HG02884 (cell line): ENCODE results near the gene CDKN2AIPNL.

Experiments used
- ATAC-seq: cut with Tn5 transposase; IDR thresholded peaks from one replicate; pipeline ENCODE4 v1.9.1; 2021; ENCODE audit warnings: mild to moderate bottlenecking, moderate library complexity; ENCODE audit not compliant: unreplicated experiment

CDKN2AIPNL gene, protein sequence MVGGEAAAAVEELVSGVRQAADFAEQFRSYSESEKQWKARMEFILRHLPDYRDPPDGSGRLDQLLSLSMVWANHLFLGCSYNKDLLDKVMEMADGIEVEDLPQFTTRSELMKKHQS

DNA sequence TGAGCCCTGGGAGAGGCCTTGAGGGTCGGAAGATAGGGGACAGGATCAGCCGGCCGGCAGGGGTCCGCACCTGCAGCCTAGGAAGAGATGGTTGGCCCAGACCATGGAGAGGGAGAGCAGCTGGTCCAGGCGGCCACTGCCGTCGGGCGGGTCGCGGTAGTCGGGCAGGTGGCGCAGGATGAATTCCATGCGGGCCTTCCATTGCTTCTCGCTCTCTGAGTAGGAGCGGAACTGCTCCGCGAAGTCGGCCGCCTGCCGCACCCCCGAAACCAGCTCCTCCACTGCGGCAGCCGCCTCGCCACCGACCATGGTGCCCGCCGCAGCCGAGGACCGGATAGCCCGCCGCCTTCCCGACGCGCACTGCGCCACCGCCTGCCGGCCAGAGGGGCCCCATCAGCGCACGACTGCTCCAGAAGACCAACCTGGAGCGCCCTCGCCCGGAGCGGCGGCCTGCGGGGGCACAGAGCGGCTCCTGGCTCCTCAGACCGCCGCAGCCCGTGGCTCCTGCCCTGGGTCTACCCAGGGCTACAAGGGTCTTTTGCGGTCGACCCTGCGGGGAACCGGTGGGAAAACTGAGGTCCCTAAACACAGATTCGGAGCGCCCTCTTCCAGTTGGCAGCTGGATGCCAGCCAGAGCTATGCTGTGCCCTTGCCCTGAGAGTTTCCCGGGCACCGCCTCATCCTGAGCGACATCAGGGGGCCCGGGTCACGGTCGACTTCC, at the start of gene CDKN2AIPNL:
Gene CDKN2AIPNL, minus strand, starts transcription at position 336 of the 721 bp plus-strand sequence. Its CDS starts 27 bp downstream, at position 309.
- ATAC-seq, result peak; percentile 95

DNA sequence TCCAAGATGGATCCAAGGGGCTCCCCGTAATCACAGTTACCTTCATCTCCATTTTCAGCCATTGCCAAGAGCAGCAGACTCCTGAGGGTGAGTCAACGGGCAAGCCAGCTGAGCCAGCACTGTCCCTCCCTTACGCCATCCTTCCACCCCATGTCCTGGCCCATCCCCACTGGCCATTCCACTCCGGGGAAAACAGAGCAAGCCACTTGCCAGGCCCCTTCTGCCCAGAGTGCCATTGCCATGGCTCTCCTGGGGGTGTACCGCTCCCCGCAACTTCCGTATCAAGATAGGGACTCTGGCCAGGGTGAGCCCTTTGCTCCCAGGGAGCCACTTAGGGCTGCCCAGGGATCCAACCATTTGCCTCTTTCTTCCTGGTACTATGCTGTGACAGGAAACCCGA, 48.9 kb upstream of the CDKN2AIPNL start:
- ATAC-seq, result no peak

DNA sequence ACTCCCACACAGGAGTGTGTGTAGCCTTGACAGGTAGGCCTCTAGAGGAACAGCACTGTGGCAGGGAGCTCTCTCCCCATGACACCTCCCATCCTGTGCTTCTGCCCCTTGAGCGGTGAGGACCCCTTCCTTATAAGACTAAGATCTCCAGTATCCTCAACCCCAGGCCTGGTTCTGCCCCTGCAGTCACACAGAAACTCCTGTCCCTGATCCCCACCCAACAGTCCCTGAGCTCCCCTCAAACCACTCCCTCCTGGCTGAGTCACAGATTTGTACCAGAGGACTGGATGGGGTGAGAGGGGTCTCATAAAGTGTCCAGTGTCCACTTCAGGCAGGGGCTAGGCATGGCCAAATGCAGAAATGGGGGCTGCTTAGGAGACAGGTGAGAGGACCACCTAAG, 47.8 kb upstream of the CDKN2AIPNL start:
- ATAC-seq, result no peak

DNA sequence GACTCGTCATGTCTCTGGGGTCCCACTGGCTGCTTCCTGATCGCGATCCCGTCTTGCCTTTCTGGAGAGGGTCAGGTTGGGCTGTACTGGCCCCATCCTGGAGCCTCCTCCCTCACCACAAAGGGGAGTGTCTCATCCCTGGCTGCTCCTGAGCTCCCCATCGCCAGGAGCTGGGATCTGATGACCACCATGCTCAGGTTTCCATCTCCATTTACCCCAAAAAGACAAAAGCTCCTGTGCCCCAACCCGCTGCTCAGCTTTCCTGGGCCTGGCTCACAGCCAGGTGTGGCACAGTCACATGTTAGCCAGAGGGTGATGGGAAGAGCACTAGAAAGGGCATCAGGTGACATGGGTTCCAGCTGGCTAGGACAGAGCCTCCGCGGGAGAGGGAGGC, 47.3 kb upstream of the CDKN2AIPNL start:
- ATAC-seq, result no peak

DNA sequence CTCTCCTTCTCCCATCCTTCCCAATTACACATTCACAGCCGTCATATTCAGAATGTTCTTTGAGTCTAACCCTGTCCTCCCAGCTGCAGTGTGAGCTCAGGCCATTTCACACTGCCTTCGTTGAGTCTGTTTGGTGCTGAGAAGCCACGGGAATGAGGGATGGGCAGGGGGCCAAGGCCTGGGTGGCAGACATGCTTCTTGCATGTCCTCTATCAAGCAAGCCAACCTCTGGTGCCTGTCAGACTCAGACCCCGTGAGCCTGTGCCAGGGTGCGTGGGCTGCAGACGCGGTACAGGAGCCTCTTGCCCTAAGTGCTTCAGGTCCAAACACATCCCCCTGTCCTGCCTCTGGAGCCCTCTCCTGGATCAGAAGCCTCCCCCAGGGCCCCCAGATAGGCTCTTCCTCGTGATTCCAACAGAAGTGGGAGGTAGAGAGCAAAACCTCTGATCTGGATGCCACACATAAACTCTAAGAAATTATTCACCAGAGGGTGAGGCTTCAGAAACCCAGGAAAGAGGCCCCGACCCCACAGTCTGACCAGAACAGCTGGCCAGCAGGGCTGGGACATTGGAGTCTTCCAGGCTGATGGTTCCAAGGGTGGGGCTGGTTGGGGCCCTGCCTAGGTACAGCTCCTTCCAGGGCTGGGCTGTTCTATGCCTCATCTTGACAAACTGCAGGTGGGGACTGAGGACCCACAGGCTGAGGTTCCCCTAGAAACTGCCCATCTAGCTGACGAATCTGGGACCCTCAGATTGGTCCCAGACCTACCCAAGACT, 46.7 kb upstream of the CDKN2AIPNL start:
- no peak for ATAC-seq

DNA sequence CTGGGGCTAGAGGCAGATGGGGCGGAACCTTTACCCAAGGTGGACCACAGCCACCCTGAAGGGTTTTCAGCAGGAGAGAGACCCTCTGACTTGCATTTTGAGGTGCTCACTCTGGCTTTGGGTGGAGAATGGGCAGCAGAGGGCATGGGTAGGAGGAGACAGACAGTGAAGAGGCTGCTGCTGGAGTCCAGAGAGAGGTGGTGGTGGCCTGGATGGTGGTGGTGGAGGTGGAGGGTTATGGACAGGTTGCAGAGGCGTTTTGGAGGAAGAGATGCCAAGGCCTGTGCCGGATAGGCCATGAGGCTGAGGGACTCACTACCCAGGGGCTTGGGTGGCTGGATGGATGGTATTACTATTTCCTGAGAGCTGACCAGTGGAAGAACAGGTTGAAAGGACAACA, 46.1 kb upstream of the CDKN2AIPNL start:
- no peak for ATAC-seq

DNA sequence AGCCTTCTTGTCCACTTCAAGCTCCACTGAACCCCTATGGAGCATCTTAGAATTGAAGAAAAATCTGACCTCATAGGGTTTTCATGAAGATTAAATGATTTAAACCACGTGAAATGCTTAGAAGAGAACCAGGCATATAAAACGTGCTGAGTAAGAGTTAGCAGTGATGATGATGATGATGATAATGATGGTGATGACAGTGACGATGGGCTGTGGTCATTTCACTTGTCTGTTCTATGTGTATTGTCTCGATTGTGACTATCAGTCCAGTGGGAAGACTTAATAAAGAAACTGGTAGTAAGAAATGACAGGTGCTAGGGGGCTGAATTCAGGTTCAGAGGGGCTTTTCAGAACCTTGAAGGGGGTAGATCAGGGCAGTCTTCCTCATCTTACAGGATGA, 45.1 kb upstream of the CDKN2AIPNL start:
- no peak for ATAC-seq

DNA sequence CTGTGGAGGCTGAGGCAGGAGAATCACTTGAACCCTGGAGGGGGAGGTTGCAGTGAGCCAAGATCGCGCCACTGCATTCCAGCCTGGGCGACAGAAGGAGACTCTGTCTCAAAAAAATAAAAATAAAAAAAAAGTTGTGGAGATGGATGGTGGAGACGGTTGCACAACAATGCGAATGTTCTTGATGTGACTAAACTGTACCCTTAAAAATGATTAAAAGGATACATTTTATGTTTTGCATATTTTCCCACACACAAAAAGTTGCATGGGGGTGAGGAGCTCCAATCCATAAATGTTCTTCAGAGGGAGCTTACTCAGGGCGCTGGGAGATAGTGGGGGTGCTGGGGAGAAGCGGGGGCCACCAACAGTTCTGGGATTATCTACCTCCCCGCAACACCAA, 43.8 kb upstream of the CDKN2AIPNL start:
- no peak for ATAC-seq

DNA sequence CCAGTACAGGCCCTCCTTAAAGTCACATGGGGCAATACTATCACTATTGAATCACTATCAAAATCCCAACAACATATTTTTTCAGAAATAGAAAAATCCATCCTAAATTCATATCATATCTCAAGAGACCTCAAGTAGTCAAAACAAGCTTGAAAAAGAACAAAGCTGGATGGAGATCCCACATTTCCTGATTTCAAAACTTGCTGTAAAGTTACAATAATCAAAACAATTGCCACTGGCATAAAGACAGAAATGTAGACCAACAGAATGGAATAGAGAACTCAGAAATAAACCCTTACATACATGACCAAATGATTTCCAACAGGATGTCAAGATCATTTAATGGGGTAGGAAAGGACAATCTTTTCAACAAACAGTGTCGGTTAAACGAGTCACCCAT, 41.3 kb upstream of the CDKN2AIPNL start:
- no peak for ATAC-seq

DNA sequence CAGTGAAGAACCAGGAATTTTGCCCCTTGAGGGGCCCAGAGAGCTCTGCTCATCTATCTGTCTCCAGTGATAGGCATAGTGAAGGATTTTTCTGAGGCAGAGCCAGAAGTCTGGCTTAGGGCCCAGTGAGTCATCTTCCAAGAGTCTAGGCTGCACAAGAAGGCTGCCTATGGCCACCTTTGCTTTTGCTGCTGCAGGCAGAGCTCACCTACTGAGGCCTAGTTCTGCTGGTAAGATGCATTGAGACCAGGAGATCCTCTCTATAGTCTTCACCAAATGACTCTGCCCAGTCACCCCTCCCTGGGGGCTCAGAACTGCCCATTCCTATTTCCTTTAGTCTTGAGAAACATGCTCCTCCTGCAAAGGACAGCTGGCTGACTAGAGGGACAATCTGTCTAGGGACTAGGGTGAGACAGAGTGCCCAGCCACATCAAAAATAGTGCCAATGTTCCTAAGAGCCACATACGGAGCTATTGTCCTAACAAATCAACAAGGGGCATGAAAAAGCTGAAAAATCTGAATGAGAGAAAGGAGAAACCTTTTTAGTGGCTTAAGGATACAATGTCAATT, 40.3 kb upstream of the CDKN2AIPNL start:
- no peak for ATAC-seq

DNA sequence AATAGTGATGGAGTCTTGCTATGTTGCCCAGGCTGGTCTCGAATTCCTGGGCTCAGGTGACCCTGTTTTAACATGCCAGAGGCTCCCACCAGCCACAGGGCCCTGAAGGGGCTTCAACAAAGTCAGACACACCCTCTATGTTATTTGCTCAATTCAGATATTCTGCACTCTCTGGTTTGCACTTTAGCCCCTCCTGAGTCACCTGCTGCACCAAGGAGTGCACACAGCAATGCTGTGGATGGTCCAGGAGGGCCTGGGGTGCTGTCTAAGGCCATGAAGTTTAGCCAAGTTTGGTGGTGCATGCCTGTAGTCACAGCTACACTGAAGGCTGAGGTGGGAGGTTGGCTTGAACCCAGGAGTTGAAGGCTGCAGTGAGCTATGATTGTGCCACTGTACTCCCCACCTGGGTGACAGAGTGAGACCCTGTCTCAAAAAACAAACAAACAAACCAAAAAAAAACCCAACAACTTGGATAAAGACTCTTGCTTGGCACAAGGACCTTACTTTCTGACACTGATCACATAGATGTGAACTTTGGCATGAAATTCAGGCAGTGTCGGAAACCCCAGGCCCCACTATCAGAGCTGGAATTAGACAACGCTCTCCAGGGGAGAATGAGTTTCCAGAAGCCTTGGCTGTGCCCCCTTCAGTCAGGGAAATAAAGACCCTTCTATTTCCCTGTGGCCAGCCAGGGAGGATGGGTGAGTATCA, 39.7 kb upstream of the CDKN2AIPNL start:
- no peak for ATAC-seq

DNA sequence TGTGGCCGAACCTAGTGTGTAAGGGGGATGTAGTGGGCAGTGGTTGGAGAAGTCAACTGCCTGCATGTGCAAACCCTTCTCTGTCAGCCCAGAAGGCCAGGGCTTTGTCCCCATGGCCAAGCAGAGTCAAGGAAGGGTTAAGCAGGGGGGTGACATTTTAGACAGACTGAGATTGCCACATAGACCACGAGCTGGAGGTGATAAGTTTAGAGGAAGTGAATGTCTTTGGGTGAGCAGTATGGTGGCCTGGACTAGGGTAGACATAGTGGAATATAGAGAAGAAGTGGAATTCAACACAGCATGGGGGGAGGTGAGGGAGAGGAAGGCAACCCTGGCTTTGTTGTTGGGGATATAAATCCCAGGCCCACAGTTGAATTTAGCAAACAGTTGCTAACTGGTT, 38.7 kb upstream of the CDKN2AIPNL start:
- ATAC-seq, result no peak

DNA sequence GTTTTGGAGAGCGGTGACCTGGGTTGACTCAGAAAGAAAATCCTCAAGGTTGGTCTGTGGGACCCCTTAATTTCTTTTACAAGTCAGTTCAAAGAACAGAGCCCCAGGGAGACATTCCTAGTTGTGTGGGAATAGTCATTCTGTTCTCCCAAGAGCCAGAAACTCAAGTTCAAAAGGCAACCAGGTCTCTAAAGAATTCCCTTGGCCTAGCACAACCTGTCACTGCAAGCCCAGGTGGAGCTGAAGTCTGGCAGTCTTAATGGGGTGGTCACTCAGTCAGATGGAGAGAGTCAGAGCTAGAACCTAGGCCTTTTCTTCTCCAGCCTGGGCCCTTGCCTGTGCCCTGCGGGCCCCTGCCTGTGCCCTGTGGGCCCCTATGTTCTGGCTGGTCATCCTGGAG, 37.5 kb upstream of the CDKN2AIPNL start:
- no peak for ATAC-seq

DNA sequence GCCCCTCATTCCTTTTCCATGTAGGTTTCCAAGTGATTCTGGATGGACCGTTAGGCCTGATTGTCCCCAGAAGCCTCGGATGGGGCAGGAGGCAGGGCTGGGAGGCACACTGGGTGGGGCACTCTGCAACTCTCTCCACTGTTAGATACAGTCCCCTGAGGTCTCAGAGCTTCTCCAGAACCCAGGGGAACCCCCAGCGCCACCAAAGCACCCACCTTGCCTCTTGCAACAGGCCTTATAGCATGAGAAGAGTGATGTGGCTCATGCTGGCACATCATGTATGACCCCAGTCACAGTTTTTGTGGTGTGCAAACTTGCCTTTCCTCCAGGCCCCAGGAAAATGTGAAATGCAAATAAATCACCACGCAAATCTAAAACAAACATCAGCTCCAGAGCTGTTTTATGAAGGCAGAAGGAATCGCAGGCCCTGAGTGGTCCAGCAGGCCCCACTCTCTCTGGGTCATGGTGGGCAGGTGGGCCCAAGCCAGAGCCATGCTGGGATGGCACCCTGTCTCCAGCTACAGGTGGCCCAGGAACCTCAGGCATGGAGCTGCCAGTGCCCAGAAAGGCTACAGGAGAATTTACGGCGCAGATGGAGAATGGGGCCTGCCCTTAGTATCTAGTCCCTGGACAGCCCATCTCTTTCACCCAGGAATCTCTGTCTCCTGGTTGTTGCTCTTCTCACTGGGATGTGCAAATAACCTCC, 36.3 kb upstream of the CDKN2AIPNL start:
- no peak for ATAC-seq

DNA sequence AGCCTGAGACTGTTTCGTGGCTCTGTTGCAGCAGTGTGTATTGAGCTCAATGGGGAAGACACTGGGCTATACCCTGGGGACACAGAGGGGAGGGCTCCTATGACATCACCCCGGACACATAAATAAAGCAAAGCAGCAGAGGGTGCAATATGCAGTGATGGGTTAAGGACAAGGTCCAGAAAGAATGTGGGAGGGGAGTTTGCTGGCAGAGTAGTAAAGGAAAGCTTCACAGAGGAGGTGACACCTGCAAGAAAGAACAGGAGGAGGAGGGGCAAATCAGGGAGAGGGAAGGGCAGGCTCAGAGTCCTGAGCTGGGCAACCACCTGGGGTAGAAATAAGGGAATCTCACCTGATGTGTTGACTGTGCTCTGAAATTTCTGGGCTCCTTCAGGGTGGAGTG, 35.3 kb upstream of the CDKN2AIPNL start:
- no peak for ATAC-seq

DNA sequence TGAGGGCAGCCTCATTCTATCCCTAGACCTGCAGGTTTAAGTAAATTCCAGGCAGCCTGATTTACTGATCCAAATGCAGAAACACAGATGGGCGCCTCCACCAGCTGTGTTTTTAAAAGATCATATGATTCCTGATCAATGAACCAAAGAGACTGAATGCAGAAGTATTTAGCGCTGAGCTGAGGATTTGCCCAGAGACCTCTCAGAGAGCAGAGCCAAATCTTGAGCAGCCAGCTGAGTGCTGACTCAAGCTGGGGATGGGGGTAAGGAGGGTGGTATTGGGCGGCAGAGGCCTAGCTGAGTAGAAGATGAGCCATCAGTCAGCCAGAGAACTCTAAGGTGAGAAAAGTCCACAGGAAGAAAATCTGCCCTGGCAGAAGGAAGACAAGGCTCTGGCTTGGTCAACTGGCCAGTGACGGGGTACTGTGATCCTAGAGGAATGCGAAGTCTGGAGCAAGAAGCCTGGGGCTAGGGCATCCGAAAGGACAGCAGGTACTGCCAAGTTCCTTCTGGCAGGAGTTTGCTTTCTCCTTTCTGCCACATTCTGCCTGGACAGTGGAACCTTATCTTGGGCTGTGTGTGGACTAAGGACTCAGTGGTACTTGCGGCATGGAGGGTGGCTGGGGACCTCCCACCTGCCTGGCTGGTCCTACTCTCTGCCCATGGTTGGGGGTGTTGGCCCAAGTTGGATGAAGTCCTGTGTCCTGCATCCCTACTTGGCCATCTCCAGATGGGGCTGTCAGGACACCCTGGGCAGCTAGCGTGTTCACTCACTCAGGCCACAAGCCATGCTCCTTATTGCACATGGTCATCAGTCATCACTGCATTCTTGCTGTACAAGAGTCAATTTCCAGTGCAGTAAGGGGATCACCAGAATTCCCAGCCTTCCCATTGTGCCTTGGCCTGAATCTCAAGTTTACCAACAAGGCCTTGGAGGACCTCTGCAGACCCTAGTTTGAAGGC, 34.5 kb upstream of the CDKN2AIPNL start:
- no peak for ATAC-seq

DNA sequence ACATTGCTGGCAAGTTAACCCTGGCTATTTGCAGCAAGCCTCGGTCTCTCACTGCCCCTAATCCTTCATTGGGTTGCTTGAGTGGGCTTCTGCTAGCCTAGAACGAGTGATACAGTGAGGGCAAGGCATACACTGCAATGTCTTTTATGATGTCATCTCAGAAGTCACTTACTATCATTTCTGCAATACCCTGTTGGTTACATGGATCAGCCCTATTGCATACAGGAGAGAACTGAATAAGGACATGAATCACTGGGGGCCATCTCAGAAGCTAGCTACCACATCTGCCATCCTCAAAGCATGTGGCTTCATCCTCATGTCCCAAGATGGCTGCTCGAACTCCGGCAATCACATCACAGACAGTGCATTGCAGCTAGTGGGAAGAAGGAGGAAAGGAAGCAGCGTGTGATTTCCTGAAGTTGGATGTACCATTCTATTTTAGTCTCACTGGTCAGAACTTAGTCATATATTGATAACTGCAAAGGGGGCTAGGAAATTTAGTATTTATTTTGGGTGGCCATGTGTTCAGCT, 33.3 kb upstream of the CDKN2AIPNL start:
- ATAC-seq, result no peak

DNA sequence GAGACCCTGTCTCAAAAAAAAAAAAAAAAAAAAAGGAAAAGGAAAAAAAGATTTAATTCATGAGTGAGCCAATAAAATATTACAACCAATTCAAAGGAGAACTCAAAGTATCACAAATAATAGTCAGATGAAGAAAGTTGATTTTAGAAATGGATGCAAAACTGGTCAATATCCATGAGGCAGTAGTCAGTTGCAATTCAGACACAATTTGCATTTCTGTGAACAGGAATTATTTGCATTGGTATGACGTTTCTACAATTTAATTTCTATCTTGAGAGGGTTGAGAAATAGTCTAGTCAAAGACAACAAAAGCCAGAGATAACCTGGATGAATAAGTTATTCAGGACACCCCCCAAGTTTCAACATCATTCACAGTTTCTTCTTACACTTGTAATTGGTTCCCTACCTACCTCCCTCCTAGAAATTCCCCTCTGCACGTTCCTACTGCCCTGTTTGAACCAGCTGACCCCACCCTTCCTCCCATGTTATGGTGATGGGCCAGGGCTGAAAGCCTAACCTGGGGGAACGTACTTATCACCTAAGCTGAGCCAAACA, 28.6 kb upstream of the CDKN2AIPNL start:
- no peak for ATAC-seq

DNA sequence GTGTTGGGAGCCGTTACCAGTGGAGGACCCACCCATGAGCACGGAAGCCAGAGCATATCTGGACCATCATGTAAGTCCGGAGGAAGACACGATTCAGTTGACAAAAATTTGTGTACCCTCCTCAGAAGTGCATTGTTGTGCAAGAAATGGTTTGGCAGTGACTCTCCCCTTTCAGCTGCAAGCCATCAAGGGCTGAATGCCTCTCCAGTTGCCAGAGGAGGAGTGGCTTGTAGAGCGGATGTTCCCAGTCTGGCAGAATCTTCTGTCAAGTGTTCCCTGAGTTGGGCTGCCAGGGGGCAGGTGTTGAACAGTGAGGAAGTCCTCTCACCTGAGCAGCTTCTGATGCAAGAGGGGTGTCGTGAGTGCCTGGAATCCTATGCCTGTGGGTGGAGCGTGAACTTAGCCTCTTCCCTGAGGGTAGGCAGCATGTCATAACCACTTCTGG, 27.6 kb upstream of the CDKN2AIPNL start:
- no peak for ATAC-seq
